HEK293 (cell line): Measurements from ENCODE around the gene PGPEP1.
A peak's percentile ranks its signal among the peaks of the same experiment; 100 is the strongest.

Experiments used
- EGR2 ChIP-seq: fragments of 450-650 bp; formaldehyde crosslinking; IDR thresholded peaks from 2 replicates; pipeline ENCODE4 v1.5.1; 2016; ENCODE audit warnings: low read depth, missing biosample characterization, missing genetic modification characterization
- GLIS1 ChIP-seq: fragments of 450-650 bp; formaldehyde crosslinking; IDR thresholded peaks from 2 replicates; pipeline ENCODE4 v1.5.1; 2016; ENCODE audit warnings: missing biosample characterization, missing genetic modification characterization
- HOXC10 ChIP-seq: sonication (generic); formaldehyde crosslinking; IDR thresholded peaks from 2 replicates; pipeline ENCODE4 v1.8.1; 2023; ENCODE audit warnings: mild to moderate bottlenecking, missing genetic modification reagents
- IKZF3 ChIP-seq: fragments of 450-650 bp; IDR thresholded peaks from 2 replicates; pipeline ENCODE4 v1.5.0; 2018; ENCODE audit warnings: missing biosample characterization, mild to moderate bottlenecking, missing genetic modification characterization, moderate library complexity
- KLF10 ChIP-seq: fragments of 450-650 bp; IDR thresholded peaks from 2 replicates; pipeline ENCODE4 v1.5.1; 2018; ENCODE audit warnings: missing biosample characterization, mild to moderate bottlenecking, missing genetic modification characterization
- MZF1 ChIP-seq: fragments of 450-650 bp; formaldehyde crosslinking; IDR thresholded peaks from 2 replicates; pipeline ENCODE4 v1.5.1; 2017; ENCODE audit warnings: missing biosample characterization, missing genetic modification characterization, borderline replicate concordance
- OSR2 ChIP-seq: fragments of 450-650 bp; formaldehyde crosslinking; IDR thresholded peaks from 2 replicates; pipeline ENCODE4 v1.5.1; 2016; ENCODE audit warnings: missing biosample characterization, missing genetic modification characterization
- PATZ1 ChIP-seq: fragments of 450-650 bp; formaldehyde crosslinking; IDR thresholded peaks from 2 replicates; pipeline ENCODE4 v1.5.1; 2016; ENCODE audit warnings: missing biosample characterization, missing genetic modification characterization
- RBAK ChIP-seq: fragments of 450-650 bp; formaldehyde crosslinking; IDR thresholded peaks from 2 replicates; pipeline ENCODE4 v1.5.1; 2016; ENCODE audit warnings: missing biosample characterization, missing genetic modification characterization
- SP2 ChIP-seq: fragments of 450-650 bp; formaldehyde crosslinking; IDR thresholded peaks from 2 replicates; pipeline ENCODE4 v1.5.1; 2016; ENCODE audit warnings: missing biosample characterization, missing genetic modification characterization
- ZBTB48 ChIP-seq: fragments of 450-650 bp; formaldehyde crosslinking; IDR thresholded peaks from 2 replicates; pipeline ENCODE4 v1.5.1; 2016; ENCODE audit warnings: missing biosample characterization, missing genetic modification characterization
- ZBTB6 ChIP-seq: fragments of 450-650 bp; formaldehyde crosslinking; IDR thresholded peaks from 2 replicates; pipeline ENCODE4 v1.5.1; 2017; ENCODE audit warnings: missing biosample characterization, missing genetic modification characterization
- ZFP3 ChIP-seq: fragments of 450-650 bp; formaldehyde crosslinking; IDR thresholded peaks from 2 replicates; pipeline ENCODE4 v1.5.1; 2016; ENCODE audit warnings: low read depth, missing biosample characterization, missing genetic modification characterization
- ZIC2 ChIP-seq: fragments of 450-650 bp; formaldehyde crosslinking; IDR thresholded peaks from 2 replicates; pipeline ENCODE4 v1.5.1; 2016; ENCODE audit warnings: missing biosample characterization, missing genetic modification characterization
- ZNF133 ChIP-seq: fragments of 450-650 bp; formaldehyde crosslinking; IDR thresholded peaks from 2 replicates; pipeline ENCODE4 v1.5.1; 2016; ENCODE audit warnings: missing biosample characterization, missing genetic modification characterization
- ZNF148 ChIP-seq: fragments of 450-650 bp; formaldehyde crosslinking; IDR thresholded peaks from 2 replicates; pipeline ENCODE4 v1.5.0; 2017; ENCODE audit warnings: missing biosample characterization, missing genetic modification characterization, borderline replicate concordance
- ZNF157 ChIP-seq: fragments of 450-650 bp; formaldehyde crosslinking; IDR thresholded peaks from 2 replicates; pipeline ENCODE4 v1.5.1; 2016; ENCODE audit warnings: missing biosample characterization, missing genetic modification characterization
- ZNF169 ChIP-seq: fragments of 450-650 bp; formaldehyde crosslinking; IDR thresholded peaks from 2 replicates; pipeline ENCODE4 v1.5.1; 2016; ENCODE audit warnings: missing biosample characterization, missing genetic modification characterization
- ZNF184 ChIP-seq: fragments of 450-650 bp; IDR thresholded peaks from 2 replicates; pipeline ENCODE4 v1.5.1; 2018; ENCODE audit warnings: missing biosample characterization, mild to moderate bottlenecking, missing genetic modification characterization
- ZNF211 ChIP-seq: fragments of 450-650 bp; formaldehyde crosslinking; IDR thresholded peaks from 2 replicates; pipeline ENCODE4 v1.5.1; 2016; ENCODE audit warnings: low read depth, missing biosample characterization, missing genetic modification characterization
- ZNF266 ChIP-seq: fragments of 450-650 bp; formaldehyde crosslinking; IDR thresholded peaks from 2 replicates; pipeline ENCODE4 v1.5.1; 2016; ENCODE audit warnings: missing biosample characterization, missing genetic modification characterization, low read depth
- ZNF341 ChIP-seq: fragments of 450-650 bp; formaldehyde crosslinking; IDR thresholded peaks from 2 replicates; pipeline ENCODE4; 2016; ENCODE audit warnings: low read depth, missing biosample characterization, missing genetic modification characterization
- ZNF366 ChIP-seq: fragments of 450-650 bp; formaldehyde crosslinking; conservative IDR thresholded peaks from 2 replicates; pipeline ENCODE4 v1.5.1; 2016; ENCODE audit warnings: missing biosample characterization, missing genetic modification characterization
- ZNF48 ChIP-seq: fragments of 450-650 bp; formaldehyde crosslinking; IDR thresholded peaks from 2 replicates; pipeline ENCODE4 v1.5.1; 2016; ENCODE audit warnings: missing biosample characterization, missing genetic modification characterization
- ZNF513 ChIP-seq: fragments of 450-650 bp; IDR thresholded peaks from 2 replicates; pipeline ENCODE4 v1.5.1; 2018; ENCODE audit warnings: missing biosample characterization, missing genetic modification characterization
- ZNF544 ChIP-seq: fragments of 450-650 bp; formaldehyde crosslinking; IDR thresholded peaks from 2 replicates; pipeline ENCODE4 v1.5.0; 2017; ENCODE audit warnings: missing biosample characterization, missing genetic modification characterization
- ZNF561 ChIP-seq: fragments of 450-650 bp; IDR thresholded peaks from 2 replicates; pipeline ENCODE4 v1.5.1; 2018; ENCODE audit warnings: missing biosample characterization, missing genetic modification characterization, borderline replicate concordance
- ZNF777 ChIP-seq: fragments of 450-650 bp; formaldehyde crosslinking; IDR thresholded peaks from 2 replicates; pipeline ENCODE4 v1.5.1; 2017; ENCODE audit warnings: missing biosample characterization, missing genetic modification characterization, borderline replicate concordance
- ZSCAN23 ChIP-seq: fragments of 450-650 bp; formaldehyde crosslinking; IDR thresholded peaks from 2 replicates; pipeline ENCODE4 v1.5.1; 2016; ENCODE audit warnings: missing biosample characterization, missing genetic modification characterization
- TF ChIP-seq, protein P1 (sequence below): fragments of 450-650 bp; formaldehyde crosslinking; IDR thresholded peaks from 2 replicates; pipeline ENCODE4 v1.5.1; 2017; ENCODE audit warnings: missing biosample characterization, missing genetic modification characterization
- TF ChIP-seq, protein P2 (sequence below): fragments of 450-650 bp; formaldehyde crosslinking; optimal IDR thresholded peaks from 2 replicates; pipeline ENCODE3; 2016; ENCODE audit warnings: missing biosample characterization, mild to moderate bottlenecking, missing genetic modification characterization

PGPEP1 gene

DNA sequence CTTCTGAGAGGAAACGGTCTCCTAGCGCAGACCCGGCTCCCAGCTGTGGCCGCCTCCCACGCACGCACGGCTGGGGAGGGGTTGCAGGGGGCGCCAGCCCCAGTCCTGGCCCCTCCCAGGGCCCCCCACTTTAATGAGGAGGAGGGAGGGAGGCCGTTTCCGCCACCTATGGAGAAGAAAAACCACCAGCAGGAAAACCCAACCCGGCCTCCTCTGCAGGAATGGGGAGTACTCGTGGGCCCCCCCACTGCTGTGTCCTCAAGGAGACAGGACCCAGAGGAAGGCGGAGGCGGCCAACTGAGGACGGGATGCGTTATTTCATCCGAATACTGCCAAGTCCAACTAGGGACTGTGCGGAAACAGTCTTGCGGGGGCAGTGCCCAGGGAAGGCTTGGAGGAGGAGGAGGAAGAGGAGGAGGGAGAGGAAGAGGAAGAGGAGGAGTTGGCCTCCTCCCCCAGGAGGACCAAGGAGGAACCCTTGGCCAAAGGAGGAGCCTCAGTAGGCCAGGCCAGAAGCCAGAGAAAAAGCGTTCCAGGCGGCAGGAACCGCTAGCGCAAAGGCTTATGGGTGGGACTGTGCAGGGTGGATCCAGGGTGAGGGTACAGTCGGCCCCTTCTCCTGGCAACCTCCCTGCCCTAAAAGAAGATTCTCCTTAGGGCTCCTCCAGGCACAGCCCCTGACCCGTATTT is 74.9 kb downstream of the PGPEP1 start (continued):
- TF ChIP-seq ZNF561 (tag by site-specific recombination) (0 out of 2 replicates have a peak, but pooled peaks have one; percentile 30), ZBTB6 (no peak), ZNF169 (tag by site-specific recombination) (no peak), KLF10 (no peak), HOXC10 (CRISPR knock-in tag) (no peak), ZBTB48 (tag by site-specific recombination) (0 out of 2 replicates have a peak, but pooled peaks have one; percentile 28), ZNF777 (tag by site-specific recombination) (no peak), ZNF513 (tag by site-specific recombination) (peak; percentile 96), IKZF3 (tag by site-specific recombination) (peak; percentile 56; the same call in 1 of the 2 replicates), SP2 (peak; percentile 53), ZIC2 (peak; percentile 95), RBAK (tag by site-specific recombination) (no peak), ZNF366 (tag by site-specific recombination) (no peak), OSR2 (tag by site-specific recombination) (no peak), ZNF133 (tag by site-specific recombination) (no peak), ZNF266 (tag by site-specific recombination) (no peak), ZNF211 (tag by site-specific recombination) (no peak), EGR2 (tag by site-specific recombination) (peak; percentile 88), PATZ1 (peak; percentile 79), ZNF148 (no peak), GLIS1 (peak; percentile 98), ZSCAN23 (tag by site-specific recombination) (no peak), ZFP3 (tag by site-specific recombination) (no peak), ZNF544 (tag by site-specific recombination) (no peak), MZF1 (tag by site-specific recombination) (no peak), ZNF341 (tag by site-specific recombination) (no peak), ZNF184 (no peak), ZNF48 (no peak), ZNF157 (tag by site-specific recombination) (no peak)
- TF ChIP-seq, protein P1, sequence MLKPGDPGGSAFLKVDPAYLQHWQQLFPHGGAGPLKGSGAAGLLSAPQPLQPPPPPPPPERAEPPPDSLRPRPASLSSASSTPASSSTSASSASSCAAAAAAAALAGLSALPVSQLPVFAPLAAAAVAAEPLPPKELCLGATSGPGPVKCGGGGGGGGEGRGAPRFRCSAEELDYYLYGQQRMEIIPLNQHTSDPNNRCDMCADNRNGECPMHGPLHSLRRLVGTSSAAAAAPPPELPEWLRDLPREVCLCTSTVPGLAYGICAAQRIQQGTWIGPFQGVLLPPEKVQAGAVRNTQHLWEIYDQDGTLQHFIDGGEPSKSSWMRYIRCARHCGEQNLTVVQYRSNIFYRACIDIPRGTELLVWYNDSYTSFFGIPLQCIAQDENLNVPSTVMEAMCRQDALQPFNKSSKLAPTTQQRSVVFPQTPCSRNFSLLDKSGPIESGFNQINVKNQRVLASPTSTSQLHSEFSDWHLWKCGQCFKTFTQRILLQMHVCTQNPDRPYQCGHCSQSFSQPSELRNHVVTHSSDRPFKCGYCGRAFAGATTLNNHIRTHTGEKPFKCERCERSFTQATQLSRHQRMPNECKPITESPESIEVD (tag by site-specific recombination) = no peak
- TF ChIP-seq, protein P2, sequence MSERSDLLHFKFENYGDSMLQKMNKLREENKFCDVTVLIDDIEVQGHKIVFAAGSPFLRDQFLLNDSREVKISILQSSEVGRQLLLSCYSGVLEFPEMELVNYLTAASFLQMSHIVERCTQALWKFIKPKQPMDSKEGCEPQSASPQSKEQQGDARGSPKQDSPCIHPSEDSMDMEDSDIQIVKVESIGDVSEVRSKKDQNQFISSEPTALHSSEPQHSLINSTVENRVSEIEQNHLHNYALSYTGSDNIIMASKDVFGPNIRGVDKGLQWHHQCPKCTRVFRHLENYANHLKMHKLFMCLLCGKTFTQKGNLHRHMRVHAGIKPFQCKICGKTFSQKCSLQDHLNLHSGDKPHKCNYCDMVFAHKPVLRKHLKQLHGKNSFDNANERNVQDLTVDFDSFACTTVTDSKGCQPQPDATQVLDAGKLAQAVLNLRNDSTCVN (tag by site-specific recombination) = no peak
